D721Med (cell line): Measurements from ENCODE around the gene LPGAT1.
A peak's percentile ranks its signal among the peaks of the same experiment; 100 is the strongest.

Source experiments
- DNase-seq: peaks from one replicate; pipeline ENCODE4 v3.0.0; 2011; ENCODE audit warnings: low spot score; ENCODE audit not compliant: insufficient read length
- FAIRE-seq: peaks from 2 replicates; lab custom pipeline; 2011; peaks lifted over from hg19 to GRCh38; lab: Jason Lieb, UNC
- TF ChIP-seq, protein P1 (sequence below): IDR thresholded peaks from 2 replicates; pipeline ENCODE4 v1.5.1; 2012; ENCODE audit warnings: mild to moderate bottlenecking, control low read depth; ENCODE audit not compliant: insufficient read depth; ENCODE audit errors: missing control alignments

LPGAT1 gene

GRCh38 chr1:211713231-211713630 lies 117.3 kb downstream of the LPGAT1 start:
- no peak for DNase-seq
- TF ChIP-seq, protein P1, sequence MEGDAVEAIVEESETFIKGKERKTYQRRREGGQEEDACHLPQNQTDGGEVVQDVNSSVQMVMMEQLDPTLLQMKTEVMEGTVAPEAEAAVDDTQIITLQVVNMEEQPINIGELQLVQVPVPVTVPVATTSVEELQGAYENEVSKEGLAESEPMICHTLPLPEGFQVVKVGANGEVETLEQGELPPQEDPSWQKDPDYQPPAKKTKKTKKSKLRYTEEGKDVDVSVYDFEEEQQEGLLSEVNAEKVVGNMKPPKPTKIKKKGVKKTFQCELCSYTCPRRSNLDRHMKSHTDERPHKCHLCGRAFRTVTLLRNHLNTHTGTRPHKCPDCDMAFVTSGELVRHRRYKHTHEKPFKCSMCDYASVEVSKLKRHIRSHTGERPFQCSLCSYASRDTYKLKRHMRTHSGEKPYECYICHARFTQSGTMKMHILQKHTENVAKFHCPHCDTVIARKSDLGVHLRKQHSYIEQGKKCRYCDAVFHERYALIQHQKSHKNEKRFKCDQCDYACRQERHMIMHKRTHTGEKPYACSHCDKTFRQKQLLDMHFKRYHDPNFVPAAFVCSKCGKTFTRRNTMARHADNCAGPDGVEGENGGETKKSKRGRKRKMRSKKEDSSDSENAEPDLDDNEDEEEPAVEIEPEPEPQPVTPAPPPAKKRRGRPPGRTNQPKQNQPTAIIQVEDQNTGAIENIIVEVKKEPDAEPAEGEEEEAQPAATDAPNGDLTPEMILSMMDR, result no peak
- FAIRE-seq, result no peak

- DNase-seq (no peak), FAIRE-seq (no peak)
- TF ChIP-seq, protein P1, result no peak
Observed at GRCh38 chr1:211711315-211711705, 119.3 kb downstream of the LPGAT1 start.

DNA sequence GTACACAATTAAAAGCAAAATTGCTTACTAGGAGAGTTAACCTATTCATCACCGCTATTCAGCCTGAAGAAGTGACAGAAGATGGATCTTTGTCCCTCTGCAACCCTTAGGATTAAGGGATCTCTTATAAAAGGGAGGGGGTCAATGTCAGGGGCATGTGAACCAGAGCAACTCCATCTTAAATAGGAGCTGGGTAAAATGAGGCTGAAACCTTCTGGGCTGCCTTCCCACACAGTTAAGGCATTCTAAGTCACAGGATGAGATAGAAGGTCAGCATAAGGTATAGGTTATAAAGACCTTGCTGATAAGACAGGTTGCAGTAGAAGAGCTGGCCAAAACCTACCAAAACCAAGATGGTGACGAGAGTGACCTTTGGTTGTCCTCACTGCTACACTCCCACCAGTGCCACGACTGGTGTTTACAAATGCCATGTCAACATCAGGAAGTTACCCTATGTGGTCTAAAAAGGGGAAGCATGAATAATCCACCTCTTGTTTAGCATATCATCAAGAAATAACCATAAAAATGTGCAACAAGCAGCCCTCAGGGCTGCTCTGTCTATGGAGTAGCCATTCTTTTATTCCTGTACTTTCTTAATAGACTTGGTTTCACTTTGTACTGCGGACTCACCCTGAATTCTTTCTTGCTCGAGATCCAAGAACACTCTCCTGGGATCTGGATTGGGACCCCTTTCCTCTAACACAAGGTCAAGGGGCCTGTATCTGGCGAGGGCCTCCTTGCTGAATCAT lies 119.8 kb downstream of the LPGAT1 start:
- FAIRE-seq (no peak), DNase-seq (no peak)
- TF ChIP-seq, protein P1, result no peak

- peak; percentile 11 for FAIRE-seq
- TF ChIP-seq, protein P1, result no peak
- DNase-seq, result no peak
Observed at GRCh38 chr1:211708926-211709325, 121.6 kb downstream of the LPGAT1 start.

DNA sequence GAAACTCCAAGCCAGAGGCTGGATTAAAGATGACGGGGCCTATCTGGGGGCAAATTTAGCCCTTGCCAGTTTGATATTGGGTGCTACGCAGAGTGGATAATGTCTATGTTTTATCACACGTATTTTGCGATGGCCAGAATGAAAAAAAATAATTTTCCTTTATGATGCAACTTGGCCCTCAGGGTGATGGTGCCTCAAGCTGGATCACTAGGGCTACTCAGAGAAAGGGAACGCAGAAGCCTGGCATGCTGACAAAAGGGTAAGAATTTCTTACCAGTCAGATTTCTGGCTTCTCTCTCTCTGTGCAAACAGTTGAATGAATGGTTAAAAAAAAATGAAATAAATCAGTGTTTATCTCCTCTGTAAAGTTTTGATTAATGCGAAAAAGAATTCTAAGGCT lies 122.6 kb downstream of the LPGAT1 start:
- no peak for FAIRE-seq
- DNase-seq, result no peak
- TF ChIP-seq, protein P1, result no peak

GRCh38 chr1:211705467-211706091 lies 125.0 kb downstream of the LPGAT1 start:
- no peak for FAIRE-seq
- DNase-seq, result no peak
- TF ChIP-seq, protein P1, result no peak

GRCh38 chr1:211704543-211704942 lies 126.0 kb downstream of the LPGAT1 start:
- FAIRE-seq, result no peak
- TF ChIP-seq, protein P1, result no peak

More at GRCh38 chr1:211704543-211704942, 126.0 kb downstream of the LPGAT1 start:
- DNase-seq, result no peak
